Spleen (tissue), 11 donors: ENCODE results near the gene TEX14. TPM values are rescaled to one million over a fixed set of nuclear protein-coding genes. Genes with fewer than 3 reads are reported as not detected.
A peak's percentile ranks its signal among the peaks of the same experiment; 100 is the strongest.
"Not testable (repeated sequence)": the region's sequence is repeated elsewhere in the genome, so short reads cannot be mapped to it uniquely, and the experiment has no call there.

Experiments used
- DNase-seq: peaks from one replicate; pipeline ENCODE4 v3.0.0-alpha.2; 2020
- H3K27ac ChIP-seq, 8 donors: fragments of 200-600 bp; sonication (generic) in 7 of 8; 1 replicate in 4 of 8; 2 replicates in 4 of 8; pipeline versions ENCODE4 v1.5.0 to v1.8.0; 2016 to 2021; ENCODE audit warnings: inconsistent platforms in 4 of 8, mild to moderate bottlenecking in 4 of 8, moderate library complexity in 1 of 8
- H3K27me3 ChIP-seq, 7 donors: fragments of 200-600 bp; sonication (generic) in 6 of 7; replicated peaks in 1 of 7; 1 replicate in 4 of 7; 2 replicates in 3 of 7; pipeline versions ENCODE4 v1.5.0 to v1.8.0; 2016 to 2021; ENCODE audit warnings: inconsistent platforms in 3 of 7, mild to moderate bottlenecking in 1 of 7
- H3K36me3 ChIP-seq, 6 donors: fragments of 200-600 bp; sonication (generic) in 5 of 6; 1 replicate in 4 of 6; 2 replicates in 2 of 6; pipeline versions ENCODE4 v1.5.0 to v1.8.0; 2016 to 2021; ENCODE audit warnings: inconsistent platforms in 2 of 6
- H3K4me1 ChIP-seq, 6 donors: fragments of 200-600 bp; sonication (generic) in 5 of 6; 1 replicate in 3 of 6; 2 replicates in 3 of 6; pipeline versions ENCODE4 v1.5.0 to v1.8.0; 2016 to 2021; ENCODE audit warnings: inconsistent platforms in 3 of 6
- H3K4me3 ChIP-seq, 8 donors: fragments of 200-600 bp; sonication (generic) in 7 of 8; 1 replicate in 4 of 8; 2 replicates in 4 of 8; pipeline versions ENCODE4 v1.5.0 to v1.8.0; 2016 to 2021; ENCODE audit warnings: inconsistent platforms in 4 of 8, mild to moderate bottlenecking in 4 of 8, moderate library complexity in 2 of 8
- H3K9me3 ChIP-seq, 8 donors: fragments of 200-600 bp; sonication (generic) in 7 of 8; 1 replicate in 4 of 8; 2 replicates in 4 of 8; pipeline versions ENCODE4 v1.5.0 to v1.8.0; 2016 to 2021; ENCODE audit warnings: inconsistent platforms in 4 of 8
- CTCF ChIP-seq, 11 experiments: fragments of 200-600 bp in 7 of 11; fragments of 450-650 bp in 4 of 11; sonication (generic) in 4 of 11; IDR thresholded peaks in 8 of 11; conservative IDR thresholded peaks in 3 of 11; 1 replicate in 7 of 11; 2 replicates in 4 of 11; pipeline versions ENCODE4 v1.4.0 to v1.8.0; 2016 to 2021; ENCODE audit warnings: antibody characterized with exemption in 11 of 11, inconsistent platforms in 4 of 11, mild to moderate bottlenecking in 1 of 11
- POLR2A ChIP-seq, 3 donors: fragments of 450-650 bp; IDR thresholded peaks; one replicate each; pipeline ENCODE4 v1.5.1; 2017; ENCODE audit warnings: antibody characterized with exemption in 3 of 3, mild to moderate bottlenecking in 1 of 3
- POLR2AphosphoS5 ChIP-seq, 3 donors: sonication (generic); formaldehyde crosslinking; IDR thresholded peaks; one replicate each; pipeline ENCODE4 v1.5.1; 2017; ENCODE audit warnings: antibody characterized with exemption in 3 of 3
- WGBS, 5 donors: extraction: QIAGEN DNeasy Blood & Tissue Kit in 3 of 5; methylation state at CpG; one replicate each; pipeline versions ENCODE4 v1.1.5 to v1.1.7; 2013 to 2018; 5-methylcytosine and 5-hydroxymethylcytosine counted together
- intact Hi-C: fragments of 100-400 bp; cut with DNase I; formaldehyde crosslinking; loops from one replicate; pipeline ENCODE4 v1.15.0; 2023; ENCODE audit warnings: low total_unique reads
- polyA plus RNA-seq, 3 donors: library from polyadenylated mRNA; stranded (reverse); fragments of 200-250 nt; gene quantifications; one replicate each; pipeline ENCODE4 v1.2.1, GENCODE V29; 2013
- total RNA-seq, 7 donors: library from RNA; depleted of rRNA in 3 of 7; stranded (reverse); fragments of >200 nt in 3 of 7; fragmentation: NEBNext Ultra II Directional in 4 of 7; extraction: Animal tissue kit (Norgen Biotek cat#: 25700) in 4 of 7; gene quantifications; one replicate each; pipeline versions ENCODE4 v1.1.0 to v1.2.1, GENCODE V29; 2016 to 2021
- donor health status: healthy with polysubstance abuse.
- donor health status: DM: no; HTN: no; CAD: no; lungs with moderate emphysema.
- donor health status: DM: no; HTN: no; CAD: no.
- donor health status: Bipolar disorder and iron deficiency.
- donor health status: healthy.
- donor health status: DM: no; HTN: no; CAD: no.
- donor health status: DM: yes; HTN: yes; CAD: no.

Gene TEX14
- total and polyA plus RNA-seq, 10 donors, result 0.17 to 0.70 (median 0.39) TPM; not detected in 1

DNA sequence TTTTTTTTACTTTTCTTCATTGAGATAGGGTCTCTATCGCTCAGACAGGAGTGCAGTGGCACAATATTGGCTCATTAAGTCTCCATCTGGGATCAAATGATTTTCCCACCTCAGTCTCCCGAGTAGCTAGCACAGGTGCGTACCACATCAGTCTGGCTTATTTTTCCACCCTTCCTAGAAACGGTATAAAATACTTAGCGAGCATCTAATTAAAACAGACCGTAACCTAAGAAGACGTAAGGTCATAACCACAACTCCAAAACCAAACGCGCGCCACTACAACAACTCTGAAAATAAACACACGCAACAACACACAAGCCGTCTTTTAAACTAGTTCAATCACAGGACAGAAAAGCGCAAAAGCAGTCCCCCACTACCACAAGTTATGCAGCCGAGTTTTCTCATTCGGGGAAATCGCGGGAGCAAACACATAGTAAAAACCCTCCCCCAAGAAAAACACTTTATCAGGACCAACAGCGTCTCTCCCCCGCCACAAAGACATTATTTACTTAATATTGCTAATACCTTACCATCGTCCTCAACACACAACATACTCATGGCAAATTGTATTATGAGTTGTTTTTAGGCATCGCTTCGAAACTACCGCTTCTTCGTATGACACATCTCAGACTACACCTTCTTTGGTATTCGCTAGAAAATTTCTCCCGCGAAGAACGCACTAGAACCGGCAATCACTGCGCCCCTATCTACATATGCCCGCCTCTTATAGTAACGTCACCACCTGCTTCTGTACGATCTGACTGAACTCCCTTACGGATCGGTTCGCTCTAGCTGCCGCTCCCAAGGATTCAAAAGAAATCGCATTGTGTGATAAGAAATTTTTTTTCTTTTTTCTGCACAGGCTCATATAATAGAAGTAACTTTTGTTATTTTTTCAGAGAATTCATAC lies 32.8 kb downstream of the TEX14 start:
- 1 to 2% (median 2%) methylated on average over 38 of the region's 38 CpGs for WGBS, 5 donors
- TF ChIP-seq POLR2AphosphoS5 (IDR thresholded peaks at IDR 0.05) (peak; percentile 55 to 99 (median 63)), POLR2A (IDR thresholded peaks at IDR 0.05) (peak; percentile 48 to 100 (median 93)), CTCF (IDR thresholded peaks at IDR 0.05 in 8 of 11, conservative IDR thresholded peaks at IDR 0.05 in 3 of 11) (peak in 1 of 11 experiments; percentile 15)
- peak; percentile 77 for DNase-seq
- Histone ChIP-seq H3K27me3 (no peaks in the 10 kb centered on the region), H3K4me3 (peak overlapping the region; percentile 27 to 64 (median 38)), H3K9me3 (no peaks in the 10 kb centered on the region), H3K4me1 (peaks cover 0 to 20% (median 7%) of the 10 kb centered on the region in 6 donors), H3K27ac (peak overlapping the region; percentile 71 to 89 (median 86)), H3K36me3 (no peaks in the 10 kb centered on the region)
- intact Hi-C loops, result no loop called here

DNA sequence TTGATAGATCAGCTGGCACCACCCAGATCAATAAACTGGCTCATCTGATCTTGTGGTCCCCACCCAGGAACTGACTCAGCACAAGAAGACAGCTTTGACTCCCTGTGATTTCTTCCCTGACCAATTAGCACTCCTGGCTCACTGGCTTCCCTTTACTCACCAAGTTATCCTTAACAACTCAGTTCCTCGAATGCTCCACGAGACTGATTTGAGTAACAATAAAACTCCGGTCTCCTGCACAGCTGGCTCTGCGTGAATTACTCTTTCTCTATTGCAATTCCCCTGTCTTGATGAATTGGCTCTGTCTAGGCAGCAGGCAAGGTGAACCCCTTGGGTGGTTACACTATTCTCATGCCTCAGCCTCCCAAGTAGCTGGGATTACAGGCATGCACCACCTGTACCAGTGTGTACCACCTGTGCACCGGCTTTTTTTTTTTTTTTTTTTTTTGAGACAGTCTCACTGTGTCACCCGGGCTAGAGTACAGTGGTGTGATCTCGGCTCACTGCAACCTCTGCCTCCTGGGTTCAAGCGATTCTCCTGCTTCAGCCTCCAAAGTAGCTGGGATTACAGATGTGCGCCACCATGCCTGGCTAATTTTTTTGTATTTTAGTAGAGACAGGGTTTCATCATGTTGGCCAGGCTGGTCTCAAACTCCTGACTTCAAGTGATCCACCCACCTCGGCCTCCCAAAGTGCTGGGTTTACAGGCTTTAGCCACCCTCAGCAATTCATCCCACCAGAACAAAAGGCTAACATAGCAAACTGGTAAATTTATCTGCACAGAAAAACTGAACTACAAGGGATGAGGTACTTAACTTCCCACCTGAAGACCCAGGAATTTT lies 33.7 kb downstream of the TEX14 start:
- DNase-seq, H3K9me3 ChIP-seq, intact Hi-C loops, H3K27me3 ChIP-seq, H3K36me3 ChIP-seq: not testable (repeated sequence)
- H3K27ac ChIP-seq, result peak overlapping the region in 7 of 8 donors; percentile 71 to 89 (median 86)
- WGBS, 5 donors, result 73 to 83% (median 74%) methylated on average over 10 of the region's 10 CpGs
- peak overlapping the region in 3 of 8 donors; percentile 31 to 64 (median 40) for H3K4me3 ChIP-seq
- H3K4me1 ChIP-seq, result peaks cover 0 to 20% (median 7%) of the 10 kb centered on the region in 6 donors

GRCh38 chr17:58648236-58648635 lies 43.6 kb downstream of the TEX14 start:
- intact Hi-C loops, result no loop called here
- Histone ChIP-seq H3K4me1 (no peaks in the 10 kb centered on the region), H3K27ac (no peak overlapping the region), H3K27me3 (no peaks in the 10 kb centered on the region), H3K36me3 (no peaks in the 10 kb centered on the region), H3K9me3 (no peaks in the 10 kb centered on the region), H3K4me3 (no peak overlapping the region)
- TF ChIP-seq POLR2A (IDR thresholded peaks at IDR 0.05) (no peak), POLR2AphosphoS5 (IDR thresholded peaks at IDR 0.05) (no peak), CTCF (IDR thresholded peaks at IDR 0.05 in 8 of 11, conservative IDR thresholded peaks at IDR 0.05 in 3 of 11) (no peak)
- peak; percentile 39 for DNase-seq

- H3K4me1 ChIP-seq, result peaks cover 0 to 7% (median 0%) of the 10 kb centered on the region in 6 donors
- H3K27ac ChIP-seq, result no peak overlapping the region
- H3K36me3 ChIP-seq, result no peaks in the 10 kb centered on the region
- intact Hi-C loops, result no loop called here
- TF ChIP-seq POLR2AphosphoS5 (IDR thresholded peaks at IDR 0.05) (no peak), CTCF (IDR thresholded peaks at IDR 0.05 in 8 of 11, conservative IDR thresholded peaks at IDR 0.05 in 3 of 11) (no peak), POLR2A (IDR thresholded peaks at IDR 0.05) (no peak)
- H3K4me3 ChIP-seq, result no peak overlapping the region
- H3K9me3 ChIP-seq, result no peaks in the 10 kb centered on the region
- no peaks in the 10 kb centered on the region for H3K27me3 ChIP-seq
- WGBS, 5 donors, result 50 to 70% (median 59%) methylated on average over 2 of the region's 2 CpGs
- no peak for DNase-seq
These were observed 48.7 kb downstream of the TEX14 start for GRCh38 chr17:58643147-58643546.
